GM21825 (cell line): ENCODE measurements around the gene CALHM6.

Experiments
- ATAC-seq: cut with Tn5 transposase; IDR thresholded peaks from one replicate; pipeline ENCODE4 v1.9.1; 2021; ENCODE audit warnings: mild to moderate bottlenecking, moderate library complexity; ENCODE audit not compliant: unreplicated experiment

The CALHM6 gene

GRCh38 chr6:116461331-116461931 lies at the start of gene CALHM6:
Gene CALHM6, plus strand, starts transcription at chr6:116461375. Its CDS starts 555 bp downstream, at chr6:116461930.
- ATAC-seq: no peak

GRCh38 chr6:116412270-116412669 lies 48.9 kb upstream of the CALHM6 start:
- no peak for ATAC-seq

- ATAC-seq: no peak
These were observed 47.8 kb upstream of the CALHM6 start for GRCh38 chr6:116413357-116413756.

GRCh38 chr6:116417661-116418060 lies 43.5 kb upstream of the CALHM6 start:
- no peak for ATAC-seq

GRCh38 chr6:116419069-116419786 lies 41.9 kb upstream of the CALHM6 start:
- no peak for ATAC-seq

GRCh38 chr6:116420341-116420740 lies 40.8 kb upstream of the CALHM6 start:
- no peak for ATAC-seq

GRCh38 chr6:116422238-116422637 lies 38.9 kb upstream of the CALHM6 start:
- ATAC-seq: no peak

GRCh38 chr6:116424001-116424400 lies 37.2 kb upstream of the CALHM6 start:
- ATAC-seq: no peak

GRCh38 chr6:116426551-116426950 lies 34.6 kb upstream of the CALHM6 start:
- no peak for ATAC-seq

GRCh38 chr6:116429111-116429510 lies 32.1 kb upstream of the CALHM6 start:
- ATAC-seq: no peak

- no peak for ATAC-seq
These were observed 30.3 kb upstream of the CALHM6 start for GRCh38 chr6:116430860-116431259.

- ATAC-seq: no peak
These were observed 29.1 kb upstream of the CALHM6 start for GRCh38 chr6:116431964-116432595.

GRCh38 chr6:116433206-116433712 lies 27.9 kb upstream of the CALHM6 start:
- ATAC-seq: no peak

GRCh38 chr6:116434056-116434725 lies 27.0 kb upstream of the CALHM6 start:
- ATAC-seq: no peak

- no peak for ATAC-seq
These were observed 24.6 kb upstream of the CALHM6 start for GRCh38 chr6:116436586-116436985.

GRCh38 chr6:116437656-116438055 lies 23.5 kb upstream of the CALHM6 start:
- ATAC-seq: no peak

- ATAC-seq: no peak
These were observed 22.4 kb upstream of the CALHM6 start for GRCh38 chr6:116438590-116439448.

GRCh38 chr6:116439522-116440051 lies 21.6 kb upstream of the CALHM6 start:
- no peak for ATAC-seq

GRCh38 chr6:116443105-116443504 lies 18.1 kb upstream of the CALHM6 start:
- ATAC-seq: no peak

- no peak for ATAC-seq
These were observed 17.1 kb upstream of the CALHM6 start for GRCh38 chr6:116444092-116444491.
